WTC11 (cell line): ENCODE measurements around the gene NTSR1. TPM values are rescaled to one million over a fixed set of nuclear protein-coding genes. Genes with fewer than 3 reads are reported as not detected.

Experiments used
- ATAC-seq: fragments of 200-7000 bp; cut with Tn5 transposase; 2 replicates; pipeline ENCODE4 v1.10.0; 2021; ENCODE audit warnings: mild to moderate bottlenecking, moderate library complexity
- CTCF ChIA-PET: fragments of 300-600 bp; sonication (Branson Sonifier 250); formaldehyde crosslinking; loops from one replicate; lab custom pipeline; 2021; ENCODE audit warnings: antibody characterized with exemption; lab: Charles Lee
- POLR2A ChIA-PET: fragments of 350-600 bp; sonication (Branson Sonifier 250); formaldehyde crosslinking; loops from one replicate; lab custom pipeline; 2021; ENCODE audit warnings: antibody characterized with exemption; lab: Charles Lee
- DNase-seq: peaks from one replicate; pipeline ENCODE4 v3.0.0; 2021; ENCODE audit warnings: low spot score
- H3K27ac Mint-ChIP-seq: 2 replicates; pipeline ENCODE4 v1.8.0; 2021; ENCODE audit warnings: mixed read lengths
- H3K27me3 Mint-ChIP-seq: 2 replicates; pipeline ENCODE4 v1.8.0; 2021; ENCODE audit warnings: low read depth, mild to moderate bottlenecking, moderate library complexity, mixed read lengths
- H3K36me3 Mint-ChIP-seq: 2 replicates; pipeline ENCODE4 v1.8.0; 2021; ENCODE audit warnings: mixed read lengths
- H3K4me1 Mint-ChIP-seq: 2 replicates; pipeline ENCODE4 v1.8.0; 2022; ENCODE audit warnings: mixed read lengths
- H3K4me3 Mint-ChIP-seq: 2 replicates; pipeline ENCODE4 v1.8.0; 2021; ENCODE audit warnings: mild to moderate bottlenecking, moderate library complexity, mixed read lengths
- H3K9me3 Mint-ChIP-seq: 2 replicates; pipeline ENCODE4 v1.8.0; 2021; ENCODE audit warnings: mixed read lengths
- AFF4 ChIP-seq: sonication (generic); formaldehyde crosslinking; IDR thresholded peaks from 2 replicates; pipeline ENCODE4 v1.8.1; 2023; ENCODE audit warnings: mild to moderate bottlenecking, missing genetic modification reagents, borderline replicate concordance
- ATF6 ChIP-seq: sonication (generic); formaldehyde crosslinking; IDR thresholded peaks from 2 replicates; pipeline ENCODE4 v1.8.1; 2023; ENCODE audit warnings: mild to moderate bottlenecking, missing genetic modification reagents
- CBFB ChIP-seq: sonication (generic); formaldehyde crosslinking; IDR thresholded peaks from 2 replicates; pipeline ENCODE4 v1.8.1; 2022; ENCODE audit warnings: mild to moderate bottlenecking, low read depth, missing genetic modification reagents
- CDX4 ChIP-seq: fragments of 250-450 bp; sonication (Bioruptor Pico); IDR thresholded peaks from 2 replicates; pipeline ENCODE4 v1.9.0; 2021; ENCODE audit warnings: moderate library complexity, mild to moderate bottlenecking, inconsistent platforms, borderline replicate concordance
- HMGXB4 ChIP-seq: sonication (generic); formaldehyde crosslinking; IDR thresholded peaks from 2 replicates; pipeline ENCODE4 v1.8.1; 2023; ENCODE audit warnings: mild to moderate bottlenecking, moderate library complexity, missing genetic modification reagents
- MYBL2 ChIP-seq: sonication (generic); formaldehyde crosslinking; IDR thresholded peaks from 2 replicates; pipeline ENCODE4 v1.8.1; 2023; ENCODE audit warnings: mild to moderate bottlenecking, moderate library complexity, missing genetic modification reagents
- NFYB ChIP-seq: sonication (generic); formaldehyde crosslinking; conservative IDR thresholded peaks from 2 replicates; pipeline ENCODE4 v1.8.0; 2022; ENCODE audit warnings: low read depth, missing genetic modification reagents
- RORB ChIP-seq: fragments of 250-450 bp; sonication (Bioruptor Pico); IDR thresholded peaks from 2 replicates; pipeline ENCODE4 v1.9.0; 2021; ENCODE audit warnings: mild to moderate bottlenecking
- SMAD4 ChIP-seq: sonication (generic); formaldehyde crosslinking; IDR thresholded peaks from 2 replicates; pipeline ENCODE4 v1.8.0; 2022; ENCODE audit warnings: mild to moderate bottlenecking, missing genetic modification reagents
- TEAD4 ChIP-seq: sonication (generic); formaldehyde crosslinking; IDR thresholded peaks from 2 replicates; pipeline ENCODE4 v1.8.0; 2022; ENCODE audit warnings: mild to moderate bottlenecking, missing genetic modification reagents
- ZNF263 ChIP-seq: sonication (generic); formaldehyde crosslinking; IDR thresholded peaks from 2 replicates; pipeline ENCODE4 v1.8.1; 2022; ENCODE audit warnings: low read depth, mild to moderate bottlenecking, moderate library complexity, missing genetic modification reagents
- ZNF532 ChIP-seq: fragments of 250-450 bp; sonication (Bioruptor Pico); IDR thresholded peaks from 2 replicates; pipeline ENCODE4 v1.9.0; 2021; ENCODE audit warnings: mild to moderate bottlenecking, borderline replicate concordance
- ZSCAN18 ChIP-seq: fragments of 250-450 bp; sonication (Bioruptor Pico); IDR thresholded peaks from 2 replicates; pipeline ENCODE4 v2.1.2; 2022; ENCODE audit warnings: mild to moderate bottlenecking, moderate library complexity
- total RNA-seq: library from RNA; stranded (reverse); gene quantifications from 3 replicates; pipeline ENCODE4 v1.2.3, GENCODE V29; 2021

Gene NTSR1
- total RNA-seq, 1 experiment from 2014 or later, result 0.63 TPM

GRCh38 chr20:62736026-62736406 lies 27.4 kb downstream of the NTSR1 start:
- POLR2A ChIA-PET, result no interaction called here
- DNase-seq (no peak), ATAC-seq (no peak)
- Mint-ChIP-seq H3K27me3 (peaks cover 8% of the 10 kb centered on the region; the same call in 1 of the 2 replicates), H3K9me3 (no peaks in the 10 kb centered on the region), H3K36me3 (no peaks in the 10 kb centered on the region), H3K27ac (no peak overlapping the region), H3K4me1 (peaks cover 5% of the 10 kb centered on the region; the same call in 1 of the 2 replicates), H3K4me3 (no peak overlapping the region)
- CTCF ChIA-PET, result interaction anchor here (1.0 to 1.3 kb wide), 2 partner anchors 29 to 93 kb away, joined by 3 read pairs; partner anchors contain the start of gene SLCO4A1
- TF ChIP-seq HMGXB4 (CRISPR knock-in tag) (no peak), SMAD4 (CRISPR knock-in tag) (no peak), ZNF532 (CRISPR knock-in tag) (no peak), AFF4 (no peak), TEAD4 (no peak), CBFB (CRISPR knock-in tag) (no peak), MYBL2 (no peak), ATF6 (CRISPR knock-in tag) (no peak), ZNF263 (CRISPR knock-in tag) (no peak), RORB (CRISPR knock-in tag) (no peak), ZSCAN18 (no peak), NFYB (CRISPR knock-in tag) (no peak), CDX4 (no peak)
